ENCODE results near the gene PRKAG2.
A peak's percentile ranks its signal among the peaks of the same experiment; 100 is the strongest.

Gene PRKAG2

GRCh38 chr7:151876899-151877777 is at the start of gene PRKAG2:
TSS of gene PRKAG2 (minus strand) at chr7:151877115. CDS start at chr7:151876620, 495 bp downstream.
- H3K4me1 ChIP-seq (ENCODE audit: control insufficient read depth, insufficient read depth, low read length) = peaks cover 10% of the 10 kb centered on the region
- peak within 1 kb of the TSS; percentile 53 for H3K9ac ChIP-seq (ENCODE audit: low read length)
- no peaks in the 10 kb centered on the region for H3K36me3 ChIP-seq (ENCODE audit: control insufficient read depth, insufficient read depth, low read length)
- H3K27ac ChIP-seq (ENCODE audit: low read depth, low read length) = no peak within 1 kb of the TSS
- no peaks in the 10 kb centered on the region for H3K9me3 ChIP-seq (ENCODE audit: control insufficient read depth, insufficient read depth, low read depth, low read length)
- H3K27me3 ChIP-seq (ENCODE audit: control insufficient read depth, insufficient read depth, low read length) = peaks cover 62% of the 10 kb centered on the region
- H3K4me3 ChIP-seq (ENCODE audit: low read depth, low read length) = peak within 1 kb of the TSS; percentile 89

GRCh38 chr7:151926336-151926712 is 49.4 kb upstream of the PRKAG2 start:
- Histone ChIP-seq H3K27me3 (ENCODE audit: control insufficient read depth, insufficient read depth, low read length) (no peaks in the 10 kb centered on the region), H3K9me3 (ENCODE audit: control insufficient read depth, insufficient read depth, low read depth, low read length) (no peaks in the 10 kb centered on the region), H3K4me3 (ENCODE audit: low read depth, low read length) (no peak overlapping the region), H3K9ac (ENCODE audit: low read length) (no peak overlapping the region), H3K27ac (ENCODE audit: low read depth, low read length) (no peak overlapping the region), H3K36me3 (ENCODE audit: control insufficient read depth, insufficient read depth, low read length) (no peaks in the 10 kb centered on the region), H3K4me1 (ENCODE audit: control insufficient read depth, insufficient read depth, low read length) (no peaks in the 10 kb centered on the region)

GRCh38 chr7:151925446-151926335 is 48.8 kb upstream of the PRKAG2 start:
- Histone ChIP-seq H3K9me3 (ENCODE audit: control insufficient read depth, insufficient read depth, low read depth, low read length) (no peaks in the 10 kb centered on the region), H3K27ac (ENCODE audit: low read depth, low read length) (no peak overlapping the region), H3K9ac (ENCODE audit: low read length) (no peak overlapping the region), H3K27me3 (ENCODE audit: control insufficient read depth, insufficient read depth, low read length) (no peaks in the 10 kb centered on the region), H3K4me1 (ENCODE audit: control insufficient read depth, insufficient read depth, low read length) (no peaks in the 10 kb centered on the region), H3K4me3 (ENCODE audit: low read depth, low read length) (no peak overlapping the region), H3K36me3 (ENCODE audit: control insufficient read depth, insufficient read depth, low read length) (no peaks in the 10 kb centered on the region)

GRCh38 chr7:151924508-151924907 is 47.6 kb upstream of the PRKAG2 start:
- Histone ChIP-seq H3K4me3 (ENCODE audit: low read depth, low read length) (no peak overlapping the region), H3K36me3 (ENCODE audit: control insufficient read depth, insufficient read depth, low read length) (no peaks in the 10 kb centered on the region), H3K4me1 (ENCODE audit: control insufficient read depth, insufficient read depth, low read length) (no peaks in the 10 kb centered on the region), H3K9me3 (ENCODE audit: control insufficient read depth, insufficient read depth, low read depth, low read length) (no peaks in the 10 kb centered on the region), H3K9ac (ENCODE audit: low read length) (no peak overlapping the region), H3K27me3 (ENCODE audit: control insufficient read depth, insufficient read depth, low read length) (no peaks in the 10 kb centered on the region), H3K27ac (ENCODE audit: low read depth, low read length) (no peak overlapping the region)

GRCh38 chr7:151924001-151924400 is 47.1 kb upstream of the PRKAG2 start:
- no peaks in the 10 kb centered on the region for H3K27me3 ChIP-seq (ENCODE audit: control insufficient read depth, insufficient read depth, low read length)
- H3K4me1 ChIP-seq (ENCODE audit: control insufficient read depth, insufficient read depth, low read length) = no peaks in the 10 kb centered on the region
- H3K36me3 ChIP-seq (ENCODE audit: control insufficient read depth, insufficient read depth, low read length) = no peaks in the 10 kb centered on the region
- no peak overlapping the region for H3K27ac ChIP-seq (ENCODE audit: low read depth, low read length)
- H3K4me3 ChIP-seq (ENCODE audit: low read depth, low read length) = no peak overlapping the region
- H3K9me3 ChIP-seq (ENCODE audit: control insufficient read depth, insufficient read depth, low read depth, low read length) = no peaks in the 10 kb centered on the region
- no peak overlapping the region for H3K9ac ChIP-seq (ENCODE audit: low read length)

- Histone ChIP-seq H3K9me3 (ENCODE audit: control insufficient read depth, insufficient read depth, low read depth, low read length) (no peaks in the 10 kb centered on the region), H3K36me3 (ENCODE audit: control insufficient read depth, insufficient read depth, low read length) (no peaks in the 10 kb centered on the region), H3K9ac (ENCODE audit: low read length) (no peak overlapping the region), H3K4me3 (ENCODE audit: low read depth, low read length) (no peak overlapping the region), H3K27me3 (ENCODE audit: control insufficient read depth, insufficient read depth, low read length) (no peaks in the 10 kb centered on the region), H3K4me1 (ENCODE audit: control insufficient read depth, insufficient read depth, low read length) (no peaks in the 10 kb centered on the region), H3K27ac (ENCODE audit: low read depth, low read length) (no peak overlapping the region)
Measured at GRCh38 chr7:151923097-151923876, 46.4 kb upstream of the PRKAG2 start.

GRCh38 chr7:151921451-151921850 is 44.5 kb upstream of the PRKAG2 start:
- H3K4me1 ChIP-seq (ENCODE audit: control insufficient read depth, insufficient read depth, low read length) = no peaks in the 10 kb centered on the region
- H3K9ac ChIP-seq (ENCODE audit: low read length) = no peak overlapping the region
- no peak overlapping the region for H3K27ac ChIP-seq (ENCODE audit: low read depth, low read length)
- no peaks in the 10 kb centered on the region for H3K9me3 ChIP-seq (ENCODE audit: control insufficient read depth, insufficient read depth, low read depth, low read length)
- H3K36me3 ChIP-seq (ENCODE audit: control insufficient read depth, insufficient read depth, low read length) = no peaks in the 10 kb centered on the region
- H3K27me3 ChIP-seq (ENCODE audit: control insufficient read depth, insufficient read depth, low read length) = no peaks in the 10 kb centered on the region
- no peak overlapping the region for H3K4me3 ChIP-seq (ENCODE audit: low read depth, low read length)

GRCh38 chr7:151920488-151920887 is 43.6 kb upstream of the PRKAG2 start:
- Histone ChIP-seq H3K36me3 (ENCODE audit: control insufficient read depth, insufficient read depth, low read length) (no peaks in the 10 kb centered on the region), H3K27me3 (ENCODE audit: control insufficient read depth, insufficient read depth, low read length) (no peaks in the 10 kb centered on the region), H3K27ac (ENCODE audit: low read depth, low read length) (no peak overlapping the region), H3K4me3 (ENCODE audit: low read depth, low read length) (no peak overlapping the region), H3K9ac (ENCODE audit: low read length) (no peak overlapping the region), H3K9me3 (ENCODE audit: control insufficient read depth, insufficient read depth, low read depth, low read length) (no peaks in the 10 kb centered on the region), H3K4me1 (ENCODE audit: control insufficient read depth, insufficient read depth, low read length) (no peaks in the 10 kb centered on the region)

- H3K27ac ChIP-seq (ENCODE audit: low read depth, low read length) = no peak overlapping the region
- no peaks in the 10 kb centered on the region for H3K9me3 ChIP-seq (ENCODE audit: control insufficient read depth, insufficient read depth, low read depth, low read length)
- H3K4me3 ChIP-seq (ENCODE audit: low read depth, low read length) = no peak overlapping the region
- no peaks in the 10 kb centered on the region for H3K27me3 ChIP-seq (ENCODE audit: control insufficient read depth, insufficient read depth, low read length)
- no peak overlapping the region for H3K9ac ChIP-seq (ENCODE audit: low read length)
- no peaks in the 10 kb centered on the region for H3K36me3 ChIP-seq (ENCODE audit: control insufficient read depth, insufficient read depth, low read length)
- no peaks in the 10 kb centered on the region for H3K4me1 ChIP-seq (ENCODE audit: control insufficient read depth, insufficient read depth, low read length)
Measured at GRCh38 chr7:151919595-151919994, 42.7 kb upstream of the PRKAG2 start.

GRCh38 chr7:151918510-151918843 is 41.6 kb upstream of the PRKAG2 start:
- Histone ChIP-seq H3K4me3 (ENCODE audit: low read depth, low read length) (no peak overlapping the region), H3K9ac (ENCODE audit: low read length) (no peak overlapping the region), H3K27me3 (ENCODE audit: control insufficient read depth, insufficient read depth, low read length) (no peaks in the 10 kb centered on the region), H3K9me3 (ENCODE audit: control insufficient read depth, insufficient read depth, low read depth, low read length) (peaks cover 5% of the 10 kb centered on the region; the same call in 1 of the 2 replicates), H3K36me3 (ENCODE audit: control insufficient read depth, insufficient read depth, low read length) (no peaks in the 10 kb centered on the region), H3K4me1 (ENCODE audit: control insufficient read depth, insufficient read depth, low read length) (no peaks in the 10 kb centered on the region), H3K27ac (ENCODE audit: low read depth, low read length) (no peak overlapping the region)
